DND-41 (cell line): Measurements from ENCODE around the gene RPL41.
A peak's percentile ranks its signal among the peaks of the same experiment; 100 is the strongest.

Source experiments
- ATAC-seq: fragments of 200-7000 bp; cut with Tn5 transposase; 3 replicates; pipeline ENCODE4 v1.9.1; 2021; ENCODE audit warnings: low read depth; ENCODE audit not compliant: insufficient read depth
- DNase-seq: peaks from one replicate; pipeline ENCODE4 v3.0.0-alpha.2; 2020
- H2AFZ ChIP-seq: 2 replicates; pipeline ENCODE4 v1.6.0; 2012; ENCODE audit warnings: low read depth, low read length
- H3K27ac ChIP-seq: 2 replicates; pipeline ENCODE4 v1.5.1; 2012; ENCODE audit warnings: low read length, inconsistent platforms
- H3K27me3 ChIP-seq: fragments of 200-600 bp; sonication (generic); 2 replicates; pipeline ENCODE4 v1.6.0; 2012; ENCODE audit warnings: low read length, mild to moderate bottlenecking, inconsistent platforms; ENCODE audit not compliant: insufficient read depth, poor library complexity
- H3K36me3 ChIP-seq: 2 replicates; pipeline ENCODE4 v1.5.1; 2012; ENCODE audit warnings: low read length, inconsistent platforms; ENCODE audit not compliant: insufficient read depth
- H3K4me1 ChIP-seq: 2 replicates; pipeline ENCODE4 v1.5.1; 2012; ENCODE audit warnings: mild to moderate bottlenecking, low read length; ENCODE audit not compliant: insufficient read depth
- H3K4me2 ChIP-seq: 2 replicates; pipeline ENCODE4 v1.6.0; 2012; ENCODE audit warnings: mild to moderate bottlenecking, moderate library complexity, low read length, inconsistent platforms; ENCODE audit not compliant: insufficient read depth
- H3K4me3 ChIP-seq, 2 experiments: fragments of 200-600 bp in 1 of 2; shearing (Covaris generic) in 1 of 2; 2 replicates each; pipeline ENCODE4 v1.5.1; 2012 to 2016; ENCODE audit warnings: inconsistent platforms in 2 of 2, low read length in 2 of 2, mild to moderate bottlenecking in 2 of 2, low read depth in 1 of 2, moderate library complexity in 1 of 2
- H3K79me2 ChIP-seq: 2 replicates; pipeline ENCODE4 v1.6.0; 2012; ENCODE audit warnings: low read length, inconsistent platforms; ENCODE audit not compliant: insufficient read depth
- H3K9ac ChIP-seq: 2 replicates; pipeline ENCODE4 v1.6.0; 2012; ENCODE audit warnings: low read depth, mild to moderate bottlenecking, inconsistent platforms, low read length, moderate library complexity
- H3K9me3 ChIP-seq: 2 replicates; pipeline ENCODE4 v1.5.1; 2012; ENCODE audit warnings: low read length, moderate library complexity, mild to moderate bottlenecking, inconsistent platforms; ENCODE audit not compliant: insufficient read depth, severe bottlenecking
- H4K20me1 ChIP-seq: 2 replicates; pipeline ENCODE4 v1.6.0; 2012; ENCODE audit warnings: low read length; ENCODE audit not compliant: insufficient read depth
- CTCF ChIP-seq: IDR thresholded peaks from 2 replicates; pipeline ENCODE4 v1.5.1; 2012; ENCODE audit warnings: borderline replicate concordance, low read length, moderate library complexity, mild to moderate bottlenecking; ENCODE audit not compliant: poor library complexity, severe bottlenecking; ENCODE audit errors: extremely low read depth
- EZH2 ChIP-seq: IDR thresholded peaks from 3 replicates; pipeline ENCODE4 v1.6.1; 2012; ENCODE audit warnings: borderline replicate concordance, low read depth, mild to moderate bottlenecking, moderate library complexity, low read length, inconsistent platforms; ENCODE audit not compliant: severe bottlenecking

The RPL41 gene

GRCh38 chr12:56078427-56078826, 38.0 kb upstream of the RPL41 start:
- no peaks in the 10 kb centered on the region; the same call in 1 of the 2 replicates for H4K20me1 ChIP-seq
- ATAC-seq, result no peak
- H2AFZ ChIP-seq, result no peak overlapping the region
- DNase-seq, result no peak
- no peaks in the 10 kb centered on the region for H3K9me3 ChIP-seq
- no peak overlapping the region for H3K27ac ChIP-seq
- H3K27me3 ChIP-seq, result peaks cover 43% of the 10 kb centered on the region
- H3K4me1 ChIP-seq, result peaks cover 20% of the 10 kb centered on the region
- no peak overlapping the region for H3K9ac ChIP-seq
- H3K4me3 ChIP-seq, result no peak overlapping the region
- H3K79me2 ChIP-seq, result no peaks in the 10 kb centered on the region
- H3K4me2 ChIP-seq, result no peak overlapping the region
- no peak for TF ChIP-seq EZH2
- TF ChIP-seq CTCF, result no peak
- H3K36me3 ChIP-seq, result no peaks in the 10 kb centered on the region

GRCh38 chr12:56078931-56079722, 37.3 kb upstream of the RPL41 start:
- Histone ChIP-seq H3K79me2 (no peaks in the 10 kb centered on the region), H3K9me3 (no peaks in the 10 kb centered on the region), H3K4me3 (peak overlapping the region; percentile 11 to 55; a peak in 3 of 4 replicates), H2AFZ (peak overlapping the region; percentile 51), H3K4me2 (peak overlapping the region; percentile 78), H3K27ac (no peak overlapping the region), H3K4me1 (peaks cover 20% of the 10 kb centered on the region), H3K36me3 (no peaks in the 10 kb centered on the region), H3K27me3 (peaks cover 50% of the 10 kb centered on the region), H4K20me1 (no peaks in the 10 kb centered on the region; the same call in 1 of the 2 replicates), H3K9ac (peak overlapping the region; percentile 43)
- peak; percentile 55 for DNase-seq
- peak; percentile 74 for ATAC-seq
- TF ChIP-seq CTCF, result peak; percentile 58
- TF ChIP-seq EZH2, result no peak

GRCh38 chr12:56079723-56080555, 36.5 kb upstream of the RPL41 start, which contains the start of gene ERBB3:
Gene ERBB3, plus strand, starts transcription at chr12:56080165. Its CDS starts 136 bp downstream, at chr12:56080301.
- no peak within 1 kb of the TSS for H3K27ac ChIP-seq

More at GRCh38 chr12:56079723-56080555, 36.5 kb upstream of the RPL41 start, which contains the start of gene ERBB3:
- no peaks in the 10 kb centered on the region; the same call in 1 of the 2 replicates for H4K20me1 ChIP-seq
- H3K4me3 ChIP-seq, result peak within 1 kb of the TSS; percentile 11 to 55; a peak in 3 of 4 replicates
- no peaks in the 10 kb centered on the region for H3K9me3 ChIP-seq
- H3K79me2 ChIP-seq, result no peaks in the 10 kb centered on the region
- H3K36me3 ChIP-seq, result no peaks in the 10 kb centered on the region
- H3K4me1 ChIP-seq, result peaks cover 20% of the 10 kb centered on the region
- peaks cover 50% of the 10 kb centered on the region for H3K27me3 ChIP-seq
- peak within 1 kb of the TSS; percentile 43 for H3K9ac ChIP-seq
- ATAC-seq, result peak; percentile 85
- peak; percentile 69 for DNase-seq
- TF ChIP-seq EZH2 (peak; percentile 14), CTCF (no peak)
- H2AFZ ChIP-seq, result peak within 1 kb of the TSS; percentile 51
- H3K4me2 ChIP-seq, result peak within 1 kb of the TSS; percentile 78
